ENCODE results near the gene FNDC3B.
A peak's percentile ranks its signal among the peaks of the same experiment; 100 is the strongest.

DNA sequence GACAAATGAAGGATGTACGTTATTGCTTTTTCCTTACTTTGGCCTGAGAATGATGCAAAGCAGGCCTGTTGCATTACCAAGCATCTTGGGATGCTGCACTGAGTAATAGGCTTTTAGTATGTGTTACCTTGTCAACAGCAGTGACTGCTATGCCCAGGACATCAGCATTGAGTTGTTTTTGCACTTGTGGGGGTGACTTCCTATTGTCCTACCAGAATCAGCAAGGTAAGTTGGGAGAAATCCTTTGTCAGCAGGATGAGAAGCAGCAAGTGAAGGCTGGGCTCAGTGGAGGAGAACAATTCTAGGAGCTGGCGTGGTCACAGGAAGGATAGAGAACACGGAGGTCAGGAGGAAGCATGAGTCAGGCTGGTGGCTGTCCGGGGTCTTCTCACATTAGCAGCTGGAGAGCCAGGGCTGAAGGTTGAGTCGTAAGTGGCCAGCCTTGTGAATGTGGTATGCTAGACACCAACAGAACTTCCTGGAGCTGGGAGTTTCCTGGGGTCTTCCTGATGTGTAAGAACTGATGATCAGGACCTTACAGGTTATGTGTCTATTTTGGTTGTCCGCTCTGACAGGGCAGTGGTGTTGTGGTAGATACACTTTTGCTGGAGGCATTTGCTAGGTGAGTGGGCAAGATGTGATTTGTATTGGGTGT lies 142.7 kb downstream of the FNDC3B start:
- TF ChIP-seq, protein P1, sequence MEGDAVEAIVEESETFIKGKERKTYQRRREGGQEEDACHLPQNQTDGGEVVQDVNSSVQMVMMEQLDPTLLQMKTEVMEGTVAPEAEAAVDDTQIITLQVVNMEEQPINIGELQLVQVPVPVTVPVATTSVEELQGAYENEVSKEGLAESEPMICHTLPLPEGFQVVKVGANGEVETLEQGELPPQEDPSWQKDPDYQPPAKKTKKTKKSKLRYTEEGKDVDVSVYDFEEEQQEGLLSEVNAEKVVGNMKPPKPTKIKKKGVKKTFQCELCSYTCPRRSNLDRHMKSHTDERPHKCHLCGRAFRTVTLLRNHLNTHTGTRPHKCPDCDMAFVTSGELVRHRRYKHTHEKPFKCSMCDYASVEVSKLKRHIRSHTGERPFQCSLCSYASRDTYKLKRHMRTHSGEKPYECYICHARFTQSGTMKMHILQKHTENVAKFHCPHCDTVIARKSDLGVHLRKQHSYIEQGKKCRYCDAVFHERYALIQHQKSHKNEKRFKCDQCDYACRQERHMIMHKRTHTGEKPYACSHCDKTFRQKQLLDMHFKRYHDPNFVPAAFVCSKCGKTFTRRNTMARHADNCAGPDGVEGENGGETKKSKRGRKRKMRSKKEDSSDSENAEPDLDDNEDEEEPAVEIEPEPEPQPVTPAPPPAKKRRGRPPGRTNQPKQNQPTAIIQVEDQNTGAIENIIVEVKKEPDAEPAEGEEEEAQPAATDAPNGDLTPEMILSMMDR (IDR thresholded peaks at IDR 0.05 in 8 of 11, conservative IDR thresholded peaks at IDR 0.05 in 3 of 11), result no peak
- no peak for TF ChIP-seq POLR2A (IDR thresholded peaks at IDR 0.05)
- TF ChIP-seq POLR2AphosphoS5 (IDR thresholded peaks at IDR 0.05), result peak in 2 of 3 donors; percentile 44 to 57
